ENCODE measurements around the gene CREB3. TPM values are rescaled to one million over a fixed set of nuclear protein-coding genes. Genes with fewer than 3 reads are reported as not detected.

CREB3 gene
- polyA plus RNA-seq, 5 donors: 35.4 to 41.6 (median 37.4) TPM

GRCh38 chr9:35723426-35723825, 9.0 kb upstream of the CREB3 start:
- DNase-seq: no peak

- no peak for DNase-seq
Observed at GRCh38 chr9:35723908-35724307, 8.6 kb upstream of the CREB3 start.

- no peak for DNase-seq
Observed at GRCh38 chr9:35725362-35725761, 7.1 kb upstream of the CREB3 start.

GRCh38 chr9:35726931-35727330, 5.5 kb upstream of the CREB3 start:
- no peak for DNase-seq

- no peak for DNase-seq
Observed at GRCh38 chr9:35727676-35728040, 4.8 kb upstream of the CREB3 start.

- DNase-seq: peak; percentile 80 to 86
Observed at GRCh38 chr9:35728041-35728971, 4.2 kb upstream of the CREB3 start.

- DNase-seq: no peak
Observed at GRCh38 chr9:35729101-35729500, 3.4 kb upstream of the CREB3 start.

GRCh38 chr9:35729700-35730485, 2.6 kb upstream of the CREB3 start:
- no peak for DNase-seq

GRCh38 chr9:35730486-35730854, 2.0 kb upstream of the CREB3 start:
- DNase-seq: no peak

GRCh38 chr9:35731415-35732184, 866 bp upstream of the CREB3 start:
- DNase-seq: peak in 1 of 2 donors; percentile 48

- no peak for DNase-seq
Observed at GRCh38 chr9:35732800-35733541, 505 bp downstream of the CREB3 start.

- no peak for DNase-seq
Observed at GRCh38 chr9:35734096-35734495, 1.6 kb downstream of the CREB3 start.

GRCh38 chr9:35736201-35736633, 3.8 kb downstream of the CREB3 start:
- DNase-seq: peak in 1 of 2 donors; percentile 38

GRCh38 chr9:35737143-35737542, 4.7 kb downstream of the CREB3 start:
- no peak for DNase-seq

- no peak for DNase-seq
Observed at GRCh38 chr9:35738186-35738585, 5.7 kb downstream of the CREB3 start.

GRCh38 chr9:35738924-35739323, 6.5 kb downstream of the CREB3 start:
- DNase-seq: no peak

- DNase-seq: no peak
Observed at GRCh38 chr9:35740243-35740642, 7.8 kb downstream of the CREB3 start.

- no peak for DNase-seq
Observed at GRCh38 chr9:35741740-35742139, 9.3 kb downstream of the CREB3 start.

GRCh38 chr9:35743452-35743851, 11.0 kb downstream of the CREB3 start:
- no peak for DNase-seq

GRCh38 chr9:35743880-35744518, 11.5 kb downstream of the CREB3 start:
- DNase-seq: no peak

- no peak for DNase-seq
Observed at GRCh38 chr9:35745569-35745968, 13.1 kb downstream of the CREB3 start.
